Calu3 (cell line): ENCODE results near the gene TBC1D25. TPM values are rescaled to one million over a fixed set of nuclear protein-coding genes. Genes with fewer than 3 reads are reported as not detected.

Source experiments
- BruUV-seq: library from RNA; stranded (reverse); fragments of 400-500 nt; replicated peaks from 2 replicates; lab custom pipeline; 2021; lab: Mats Ljungman, UMichigan
- CTCF ChIA-PET: fragments of 300-600 bp; sonication (Branson Sonifier 250); formaldehyde crosslinking; loops from one replicate; lab custom pipeline; 2022; ENCODE audit warnings: antibody characterized with exemption; lab: Charles Lee
- DNase-seq: peaks from one replicate; pipeline ENCODE4 v3.0.0; 2022
- H3K27ac Mint-ChIP-seq: one replicate; pipeline ENCODE4 v1.8.0; 2022; ENCODE audit warnings: mixed read lengths; ENCODE audit not compliant: unreplicated experiment
- H3K27me3 Mint-ChIP-seq: one replicate; pipeline ENCODE4 v1.8.0; 2022; ENCODE audit warnings: mixed read lengths; ENCODE audit not compliant: unreplicated experiment
- H3K36me3 Mint-ChIP-seq: one replicate; pipeline ENCODE4 v1.8.0; 2022; ENCODE audit warnings: mild to moderate bottlenecking, moderate library complexity, mixed read lengths; ENCODE audit not compliant: insufficient read depth, unreplicated experiment
- H3K4me1 Mint-ChIP-seq: one replicate; pipeline ENCODE4 v1.8.0; 2022; ENCODE audit warnings: mild to moderate bottlenecking, low read depth, mixed read lengths; ENCODE audit not compliant: unreplicated experiment
- H3K4me3 Mint-ChIP-seq: one replicate; pipeline ENCODE4 v1.8.0; 2022; ENCODE audit warnings: mild to moderate bottlenecking, low read depth, moderate library complexity, mixed read lengths; ENCODE audit not compliant: unreplicated experiment
- H3K9me3 Mint-ChIP-seq: one replicate; pipeline ENCODE4 v1.8.0; 2022; ENCODE audit warnings: low read depth, mixed read lengths; ENCODE audit not compliant: unreplicated experiment
- intact Hi-C: fragments of 100-400 bp; cut with micrococcal nuclease; formaldehyde crosslinking; loops from one replicate; pipeline ENCODE4 v1.10.0; 2022; ENCODE audit not compliant: unreplicated experiment
- total RNA-seq: library from RNA; stranded (reverse); gene quantifications from 2 replicates; pipeline ENCODE4 v1.2.3, GENCODE V29; 2022
- TF ChIP-seq, protein P1 (sequence below): fragments of 200-600 bp; IDR thresholded peaks from one replicate; pipeline ENCODE4 v1.8.0; 2022; ENCODE audit warnings: antibody characterized with exemption; ENCODE audit not compliant: unreplicated experiment

Gene TBC1D25
- total RNA-seq, 1 experiment from 2014 or later: 19.4 TPM

DNA sequence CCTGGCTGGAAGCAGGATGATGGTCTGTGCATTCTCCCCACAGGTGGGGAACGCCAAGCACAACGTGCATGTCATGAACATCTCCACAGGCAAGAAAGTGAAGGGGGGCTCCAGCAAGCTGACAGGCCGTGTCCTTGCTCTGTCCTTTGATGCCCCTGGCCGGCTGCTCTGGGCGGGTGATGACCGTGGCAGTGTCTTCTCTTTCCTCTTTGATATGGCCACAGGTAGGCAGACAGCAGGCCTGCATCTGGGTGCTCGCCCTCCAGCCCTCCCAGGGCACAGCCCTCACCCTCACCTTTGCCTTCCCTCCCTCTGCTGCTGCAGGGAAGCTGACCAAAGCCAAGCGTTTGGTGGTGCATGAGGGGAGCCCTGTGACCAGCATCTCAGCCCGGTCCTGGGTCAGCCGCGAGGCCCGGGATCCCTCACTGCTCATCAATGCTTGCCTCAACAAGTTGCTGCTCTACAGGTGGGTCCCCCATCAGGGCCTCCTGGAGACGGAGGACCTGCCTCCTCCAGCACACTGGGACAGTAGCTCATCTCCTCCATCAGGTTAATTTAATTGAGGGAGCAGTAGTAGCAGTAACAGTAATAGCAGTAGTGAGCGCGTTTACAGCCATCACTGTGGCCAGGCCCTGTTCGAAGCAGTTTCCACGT is 62.4 kb downstream of the TBC1D25 start:
- no TSS peak for BruUV-seq
- no peak overlapping the region for H3K27ac Mint-ChIP-seq
- CTCF ChIA-PET: no interaction called here

DNA sequence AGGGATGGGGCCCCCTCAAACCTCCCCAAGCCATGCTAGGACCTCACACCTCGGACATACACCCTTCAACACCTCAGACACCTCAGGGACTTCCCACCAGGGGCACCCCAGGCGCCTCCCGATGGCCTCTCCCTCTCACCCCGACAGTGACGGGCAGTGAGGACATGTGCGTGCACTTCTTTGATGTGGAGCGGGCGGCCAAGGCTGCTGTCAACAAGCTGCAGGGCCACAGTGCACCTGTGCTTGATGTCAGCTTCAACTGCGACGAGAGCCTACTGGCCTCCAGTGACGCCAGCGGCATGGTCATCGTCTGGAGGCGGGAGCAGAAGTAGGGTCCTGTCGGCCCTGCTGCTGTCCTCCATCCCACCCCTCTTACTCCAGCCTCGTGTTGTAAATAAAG is 65.2 kb downstream of the TBC1D25 start:
- TF ChIP-seq, protein P1, sequence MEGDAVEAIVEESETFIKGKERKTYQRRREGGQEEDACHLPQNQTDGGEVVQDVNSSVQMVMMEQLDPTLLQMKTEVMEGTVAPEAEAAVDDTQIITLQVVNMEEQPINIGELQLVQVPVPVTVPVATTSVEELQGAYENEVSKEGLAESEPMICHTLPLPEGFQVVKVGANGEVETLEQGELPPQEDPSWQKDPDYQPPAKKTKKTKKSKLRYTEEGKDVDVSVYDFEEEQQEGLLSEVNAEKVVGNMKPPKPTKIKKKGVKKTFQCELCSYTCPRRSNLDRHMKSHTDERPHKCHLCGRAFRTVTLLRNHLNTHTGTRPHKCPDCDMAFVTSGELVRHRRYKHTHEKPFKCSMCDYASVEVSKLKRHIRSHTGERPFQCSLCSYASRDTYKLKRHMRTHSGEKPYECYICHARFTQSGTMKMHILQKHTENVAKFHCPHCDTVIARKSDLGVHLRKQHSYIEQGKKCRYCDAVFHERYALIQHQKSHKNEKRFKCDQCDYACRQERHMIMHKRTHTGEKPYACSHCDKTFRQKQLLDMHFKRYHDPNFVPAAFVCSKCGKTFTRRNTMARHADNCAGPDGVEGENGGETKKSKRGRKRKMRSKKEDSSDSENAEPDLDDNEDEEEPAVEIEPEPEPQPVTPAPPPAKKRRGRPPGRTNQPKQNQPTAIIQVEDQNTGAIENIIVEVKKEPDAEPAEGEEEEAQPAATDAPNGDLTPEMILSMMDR: no peak
- intact Hi-C loops: no loop called here
- H3K9me3 Mint-ChIP-seq: no peaks in the 10 kb centered on the region
- no TSS peak for BruUV-seq
- CTCF ChIA-PET: no interaction called here
- peaks cover 41% of the 10 kb centered on the region for H3K36me3 Mint-ChIP-seq
- H3K27me3 Mint-ChIP-seq: no peaks in the 10 kb centered on the region
- no peak for DNase-seq
- H3K4me3 Mint-ChIP-seq: no peak overlapping the region
- no peaks in the 10 kb centered on the region for H3K4me1 Mint-ChIP-seq
- no peak overlapping the region for H3K27ac Mint-ChIP-seq

More for the DNA sequence above, 62.4 kb downstream of the TBC1D25 start:
- H3K36me3 Mint-ChIP-seq: peaks cover 68% of the 10 kb centered on the region
- TF ChIP-seq, protein P1: no peak
- no peaks in the 10 kb centered on the region for H3K4me1 Mint-ChIP-seq
- no peaks in the 10 kb centered on the region for H3K9me3 Mint-ChIP-seq
- no peak overlapping the region for H3K4me3 Mint-ChIP-seq
- intact Hi-C loops: no loop called here
- H3K27me3 Mint-ChIP-seq: no peaks in the 10 kb centered on the region
- no peak for DNase-seq

DNA sequence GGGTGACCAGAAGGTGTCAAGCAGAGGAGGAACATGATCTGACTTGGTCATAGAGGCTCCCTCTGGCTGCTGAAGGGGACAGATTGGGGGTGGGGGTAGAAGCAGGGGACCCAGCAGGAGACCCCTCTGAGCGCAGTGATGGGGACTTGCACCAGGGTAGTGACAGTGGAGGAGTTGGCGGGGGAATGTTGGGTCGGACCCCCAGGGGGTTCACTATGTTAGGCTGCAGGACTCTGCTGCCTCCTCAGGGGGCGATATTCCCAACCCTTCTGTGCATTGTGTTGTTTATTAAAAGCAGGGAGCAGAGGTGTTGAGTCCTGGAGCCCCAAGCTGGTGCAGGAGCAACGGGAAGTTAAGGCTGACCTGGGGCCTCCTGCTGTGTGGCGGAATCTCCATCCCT is 66.6 kb downstream of the TBC1D25 start:
- BruUV-seq: no TSS peak
- CTCF ChIA-PET: no interaction called here

DNA sequence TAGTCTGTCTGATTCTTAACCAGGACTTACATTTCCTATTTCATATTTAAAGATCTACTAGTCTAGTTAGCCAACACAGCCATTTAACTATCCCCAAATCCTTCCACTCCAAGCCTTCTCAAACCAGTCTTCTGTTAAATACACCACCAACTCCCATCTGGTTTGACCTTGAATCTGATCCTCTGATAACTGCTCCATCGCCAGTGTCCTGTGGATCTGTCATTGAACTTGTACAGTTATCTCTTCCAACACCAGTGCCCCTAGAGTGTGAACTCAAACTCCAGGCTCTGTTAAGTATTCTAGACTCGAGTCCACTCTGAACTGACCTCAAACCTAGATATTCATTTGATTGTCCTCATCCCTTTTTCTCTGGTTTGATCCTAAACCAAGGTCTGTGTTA is 72.2 kb downstream of the TBC1D25 start:
- BruUV-seq: no TSS peak
- CTCF ChIA-PET: no interaction called here
- DNase-seq: no peak
- peaks cover 6% of the 10 kb centered on the region for H3K4me1 Mint-ChIP-seq
- intact Hi-C loops: no loop called here
- TF ChIP-seq, protein P1: no peak
- H3K27ac Mint-ChIP-seq: no peak overlapping the region
- H3K27me3 Mint-ChIP-seq: no peaks in the 10 kb centered on the region
- no peaks in the 10 kb centered on the region for H3K36me3 Mint-ChIP-seq
- H3K9me3 Mint-ChIP-seq: no peaks in the 10 kb centered on the region
- H3K4me3 Mint-ChIP-seq: no peak overlapping the region

More for the DNA sequence above, 66.6 kb downstream of the TBC1D25 start:
- no peak for DNase-seq
- Mint-ChIP-seq H3K27me3 (no peaks in the 10 kb centered on the region), H3K27ac (no peak overlapping the region), H3K4me1 (no peaks in the 10 kb centered on the region), H3K36me3 (peaks cover 38% of the 10 kb centered on the region), H3K4me3 (no peak overlapping the region), H3K9me3 (no peaks in the 10 kb centered on the region)
- TF ChIP-seq, protein P1: no peak
- intact Hi-C loops: no loop called here

Other genes starting within 250 kb of the TBC1D25 start
- not detected in 2 replicates for gene SSX3, start 183.0 kb upstream of the TBC1D25 start, total RNA-seq
- not detected in 2 replicates for gene SSX4, start 156.2 kb upstream of the TBC1D25 start, total RNA-seq
- not detected in 2 replicates for gene SSX4B, start 127.8 kb upstream of the TBC1D25 start, total RNA-seq
- 0.33 and 0.54 TPM in 2 replicates for gene SLC38A5, start 69.5 kb upstream of the TBC1D25 start, total RNA-seq
- 64.9 and 75.2 TPM in 2 replicates for gene FTSJ1, start 63.5 kb upstream of the TBC1D25 start, total RNA-seq
- gene PORCN, start 30.7 kb upstream of the TBC1D25 start, total RNA-seq: 15.6 and 19.3 TPM in 2 replicates
- gene EBP, start 17.9 kb upstream of the TBC1D25 start, total RNA-seq: 159 and 186 TPM in 2 replicates
- gene RBM3, start 34.8 kb downstream of the TBC1D25 start, total RNA-seq: 218 and 248 TPM in 2 replicates
- gene WDR13, start 57.8 kb downstream of the TBC1D25 start, total RNA-seq: 68.4 and 81.2 TPM in 2 replicates
- gene WAS, start 144.1 kb downstream of the TBC1D25 start, total RNA-seq: 1.1 TPM in 1 of 2 replicates, not detected in the other
- 20.8 and 23.3 TPM in 2 replicates for gene SUV39H1, start 157.0 kb downstream of the TBC1D25 start, total RNA-seq
- gene GLOD5, start 222.0 kb downstream of the TBC1D25 start, total RNA-seq: not detected in 2 replicates
- gene GATA1, start 246.9 kb downstream of the TBC1D25 start, total RNA-seq: not detected in 2 replicates